Non-pigmented ciliary epithelial cell (primary cell): Measurements from ENCODE around the gene APOBR.
"Not testable (repeated sequence)": the region's sequence is repeated elsewhere in the genome, so short reads cannot be mapped to it uniquely, and the experiment has no call there.

Source experiments
- DNase-seq: peaks from one replicate; pipeline ENCODE4 v3.0.0-alpha.2; 2010; ENCODE audit warnings: low read depth

Gene APOBR, protein sequence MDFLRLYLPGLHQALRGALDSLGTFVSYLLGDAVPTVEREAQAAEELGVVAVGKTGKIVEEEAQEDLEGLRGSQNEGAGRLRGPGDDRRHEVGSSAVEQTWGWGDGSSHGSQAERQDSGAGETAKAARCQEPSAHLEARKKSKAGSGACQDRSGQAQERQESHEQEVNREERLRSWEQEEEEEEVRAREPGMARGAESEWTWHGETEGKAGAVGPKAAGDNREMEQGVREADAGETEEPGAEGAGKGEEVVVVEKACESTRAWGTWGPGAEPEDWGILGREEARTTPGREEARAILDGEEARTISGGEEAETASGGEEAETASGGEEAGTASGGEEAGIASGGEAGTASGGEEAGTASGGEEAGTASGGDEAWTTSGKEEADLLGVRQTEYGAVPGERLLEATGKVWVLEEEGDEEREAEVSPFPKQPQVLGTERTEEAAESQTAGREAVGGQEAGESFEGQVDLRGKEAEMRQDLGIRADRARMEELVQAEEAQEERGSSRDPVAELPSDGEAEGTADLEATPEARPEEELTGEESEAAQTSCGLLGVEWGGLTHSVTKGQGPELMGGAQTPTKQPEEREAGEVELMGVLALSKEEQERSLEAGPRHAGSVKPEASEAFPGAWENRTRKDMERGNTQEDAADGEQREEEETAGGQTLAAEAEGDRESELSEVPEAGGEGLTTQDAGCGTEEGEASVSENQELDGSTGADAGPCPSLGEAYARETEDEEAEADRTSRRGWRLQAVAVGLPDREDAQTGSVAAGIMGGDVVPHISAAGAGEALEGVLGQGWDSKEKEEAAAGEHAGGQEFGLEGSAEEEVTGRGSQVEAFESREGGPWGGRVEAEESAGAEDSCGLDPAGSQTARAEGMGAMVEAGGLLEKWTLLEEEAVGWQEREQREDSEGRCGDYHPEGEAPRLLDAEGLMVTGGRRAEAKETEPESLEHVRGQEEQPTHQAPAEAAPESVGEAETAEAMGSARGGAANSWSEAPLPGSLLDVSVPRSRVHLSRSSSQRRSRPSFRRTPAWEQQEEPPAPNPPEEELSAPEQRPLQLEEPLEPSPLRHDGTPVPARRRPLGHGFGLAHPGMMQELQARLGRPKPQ

GRCh38 chr16:28494121-28494851 lies at the start of gene APOBR:
APOBR (plus strand) TSS chr16:28494643; CDS start chr16:28494682, 39 bp downstream.
- no peak for DNase-seq

DNA sequence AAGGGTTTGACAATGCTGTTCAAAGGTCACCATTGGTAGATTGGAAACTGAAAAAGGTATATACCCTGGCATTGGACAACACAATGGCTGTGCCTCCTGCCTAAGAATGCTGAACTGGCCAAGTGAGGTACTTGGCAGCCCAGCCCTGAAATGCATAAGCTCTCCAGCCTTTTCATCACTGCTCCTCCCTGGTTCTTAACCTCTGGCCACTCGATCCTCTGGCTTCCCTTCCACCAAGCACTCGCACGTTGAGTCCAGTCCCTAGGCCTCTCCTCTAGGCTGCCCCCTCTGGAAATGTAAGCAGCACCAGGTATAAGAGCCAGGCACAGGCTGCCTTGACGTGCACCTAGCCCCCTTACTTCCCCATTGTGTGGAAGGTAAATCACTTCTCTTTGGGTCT lies 48.1 kb upstream of the APOBR start:
- DNase-seq: not testable (repeated sequence)

GRCh38 chr16:28447081-28447480 lies 47.4 kb upstream of the APOBR start:
- DNase-seq: not testable (repeated sequence)

GRCh38 chr16:28473714-28474265 lies 20.7 kb upstream of the APOBR start:
- DNase-seq: no peak

- no peak for DNase-seq
Measured at GRCh38 chr16:28475221-28475620, 19.2 kb upstream of the APOBR start.

DNA sequence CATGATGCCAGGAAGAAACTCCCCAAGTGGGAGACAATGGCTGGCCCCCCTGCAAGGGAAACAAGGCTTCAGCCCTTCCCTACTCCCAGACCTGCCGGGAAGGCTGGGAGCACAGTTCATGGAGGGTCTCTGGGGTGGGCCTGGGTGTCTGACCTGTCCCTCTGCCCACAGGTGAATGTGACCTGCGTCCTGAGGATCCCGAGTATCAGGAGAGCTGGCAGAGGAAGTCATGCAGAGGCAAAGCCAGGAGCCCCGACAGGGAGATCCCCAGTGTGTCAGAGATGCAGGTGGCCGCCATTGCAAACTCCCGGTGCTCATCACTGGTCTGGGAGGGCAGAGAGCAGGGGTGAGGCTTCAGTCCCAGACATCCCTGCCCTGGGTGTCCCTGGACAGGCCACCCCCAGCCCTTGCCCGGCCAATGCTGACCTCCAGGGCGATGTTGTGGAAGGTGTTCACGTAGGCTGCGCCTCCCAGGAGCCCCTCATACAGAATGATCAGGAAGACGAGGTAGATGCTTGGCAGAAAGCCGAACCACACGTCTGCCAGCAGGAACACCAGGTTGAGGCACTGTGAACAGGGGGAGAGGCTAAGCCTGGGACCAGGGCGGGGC lies 17.0 kb upstream of the APOBR start:
- DNase-seq: no peak

DNA sequence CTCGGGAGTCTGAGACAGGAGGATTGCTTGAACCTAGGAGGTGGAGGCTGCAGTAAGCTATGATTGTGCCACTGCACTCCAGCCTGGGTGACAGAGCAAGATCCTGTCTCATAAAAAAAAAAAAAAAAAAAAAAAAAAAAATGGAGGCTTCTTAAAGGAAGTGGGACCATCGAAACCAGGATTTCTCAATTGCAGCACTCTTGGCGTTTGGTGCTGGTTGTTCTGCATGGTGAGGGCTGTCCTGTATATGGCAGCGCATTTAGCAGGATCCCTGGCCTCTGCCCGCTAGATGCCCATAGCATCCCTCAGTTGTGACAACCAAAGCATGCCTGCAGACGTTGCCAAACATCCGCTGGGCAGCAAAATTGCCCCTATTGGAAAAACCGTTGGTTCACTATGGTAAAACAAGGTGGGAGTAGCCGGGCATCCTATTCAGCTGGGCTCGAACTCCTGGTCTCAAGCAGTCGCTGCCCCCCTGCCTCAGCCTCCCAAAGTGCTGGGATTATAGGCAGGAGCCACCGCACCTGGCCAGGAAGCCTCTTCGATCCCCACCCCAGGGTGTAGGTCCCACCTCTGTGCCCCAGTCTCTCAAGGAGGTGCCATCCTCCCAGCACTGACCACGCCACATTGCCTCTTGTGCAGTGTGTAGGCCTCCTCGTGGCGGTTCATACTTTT lies 15.8 kb upstream of the APOBR start:
- no peak for DNase-seq

DNA sequence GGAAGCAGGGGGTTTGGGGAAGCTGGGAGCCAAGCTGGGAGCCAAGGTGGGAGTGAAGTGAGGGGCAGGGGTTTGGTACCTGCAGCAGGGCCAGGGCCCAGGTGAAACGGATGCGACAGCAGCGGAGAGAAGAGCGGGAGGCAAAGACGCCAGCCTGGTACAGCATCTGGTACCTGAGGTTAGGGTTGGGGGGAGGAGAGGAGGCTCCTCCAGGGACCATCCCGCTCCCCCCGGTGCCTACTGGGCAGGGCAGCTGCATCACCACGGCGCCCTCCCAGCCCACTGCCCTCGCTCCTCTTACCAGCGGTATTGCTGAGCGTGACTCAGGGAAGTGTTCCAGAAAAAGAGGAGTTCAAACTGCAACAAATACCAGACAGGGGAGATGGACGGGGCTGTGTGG lies 12.4 kb upstream of the APOBR start:
- no peak for DNase-seq

- not testable (repeated sequence) for DNase-seq
Measured at GRCh38 chr16:28483361-28483760, 11.1 kb upstream of the APOBR start.

DNA sequence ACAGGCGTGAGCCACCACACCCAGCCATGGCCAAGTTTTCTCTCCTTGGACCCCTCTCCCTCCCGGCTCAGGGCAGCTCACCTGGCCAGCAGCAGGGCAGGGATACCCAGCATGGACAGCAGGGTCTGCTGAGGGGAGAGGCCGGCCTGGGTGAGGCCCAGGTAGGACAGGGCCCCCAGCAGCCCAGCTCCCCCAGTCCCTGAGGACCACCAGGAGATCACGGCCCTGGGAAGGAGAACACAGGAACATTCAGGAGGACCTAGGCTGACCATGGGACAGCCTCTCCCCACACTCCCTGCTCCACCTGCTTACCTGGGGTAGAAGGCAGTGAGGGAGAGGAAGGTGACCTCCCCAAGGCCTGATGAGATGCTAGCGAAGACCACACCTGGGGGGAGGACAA lies 8.2 kb upstream of the APOBR start:
- no peak for DNase-seq

DNA sequence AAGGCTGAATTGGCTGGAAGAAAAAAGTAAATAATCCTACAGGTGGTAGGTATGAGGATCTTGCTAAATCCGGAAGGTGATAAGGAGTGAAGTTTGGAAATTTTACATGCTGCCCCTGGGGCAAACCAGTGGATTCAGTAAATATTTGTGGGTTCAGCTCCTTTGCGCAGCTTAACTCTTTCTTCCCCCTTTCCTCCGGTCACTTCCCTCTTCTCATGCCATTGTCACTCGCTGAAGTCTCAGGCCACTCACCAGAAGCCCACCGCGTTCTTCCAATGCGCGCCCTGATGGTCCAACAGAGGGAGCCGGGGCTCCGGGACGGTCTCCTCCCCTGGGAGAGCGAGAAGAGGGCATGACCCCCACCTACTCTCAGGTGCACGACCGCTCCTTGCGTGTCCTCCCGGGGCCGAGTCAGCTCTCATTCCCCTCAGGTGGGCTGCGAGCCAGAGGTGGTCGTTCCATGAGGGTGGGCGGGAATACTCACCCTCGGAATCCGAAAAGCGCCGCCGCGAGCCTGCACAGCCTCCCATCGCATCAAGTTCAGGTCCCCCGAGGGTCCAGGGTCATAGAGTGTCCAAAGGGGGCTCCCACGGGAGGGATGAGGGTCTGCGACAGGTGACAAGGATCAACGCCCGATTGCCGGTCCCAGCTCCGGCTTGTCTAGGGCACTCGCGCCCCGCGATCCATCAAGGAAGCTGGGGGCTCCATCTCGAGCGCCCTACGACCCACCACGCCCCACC lies 3.0 kb upstream of the APOBR start:
- DNase-seq: no peak

DNA sequence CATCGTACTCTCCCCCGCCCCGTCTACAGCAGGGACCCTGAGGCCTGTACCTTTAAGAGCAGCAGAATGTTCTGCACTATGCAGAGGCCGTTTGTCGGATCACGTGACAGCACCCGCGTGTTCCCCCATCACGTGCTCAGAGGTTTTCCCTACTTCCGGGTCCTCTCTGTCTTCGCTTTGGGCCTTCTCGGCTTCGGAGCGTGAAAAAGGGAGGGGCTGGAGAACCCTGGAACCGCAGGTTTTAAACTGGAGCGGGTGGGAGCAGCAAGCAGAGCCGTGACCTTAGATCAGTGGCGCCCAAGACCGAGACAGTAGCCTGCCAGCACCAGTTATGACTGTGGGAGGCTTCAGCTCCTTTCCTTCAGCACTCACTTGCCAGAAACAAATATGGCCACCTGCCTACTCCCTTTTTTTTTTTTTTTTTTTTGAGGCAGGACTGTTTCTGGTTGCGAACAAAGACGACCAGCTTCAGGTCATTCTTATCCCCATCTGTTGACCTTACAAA lies 2.4 kb upstream of the APOBR start, which contains the start of gene CLN3:
CLN3 (minus strand) TSS at position 105 of the 505 bp plus-strand sequence. CDS start 315 bp downstream, outside the sequence.
- peak; percentile 72 for DNase-seq

DNA sequence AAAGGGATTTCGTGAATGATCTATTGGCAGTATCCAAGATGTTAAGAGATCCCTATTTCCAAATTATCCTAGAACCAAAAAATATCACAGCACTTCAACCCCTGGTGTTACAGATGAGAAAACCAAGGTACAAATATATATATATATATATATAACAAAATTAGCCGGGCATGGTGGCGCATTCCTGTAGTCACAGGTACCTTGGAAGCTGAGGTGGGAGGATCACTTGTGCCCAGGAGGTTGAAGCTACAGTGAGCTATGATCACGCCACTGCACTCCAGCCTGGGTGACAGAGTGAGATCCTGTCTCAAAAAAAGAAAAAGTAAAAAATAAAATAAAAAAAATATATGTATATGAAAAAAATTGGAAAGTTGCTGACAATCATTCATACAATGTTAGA lies 1.9 kb upstream of the APOBR start:
- DNase-seq: no peak

- no peak for DNase-seq
Measured at GRCh38 chr16:28495098-28495793, 803 bp downstream of the APOBR start.

- no peak for DNase-seq
Measured at GRCh38 chr16:28495795-28496749, 1.6 kb downstream of the APOBR start.

- no peak for DNase-seq
Measured at GRCh38 chr16:28496844-28497243, 2.4 kb downstream of the APOBR start.

DNA sequence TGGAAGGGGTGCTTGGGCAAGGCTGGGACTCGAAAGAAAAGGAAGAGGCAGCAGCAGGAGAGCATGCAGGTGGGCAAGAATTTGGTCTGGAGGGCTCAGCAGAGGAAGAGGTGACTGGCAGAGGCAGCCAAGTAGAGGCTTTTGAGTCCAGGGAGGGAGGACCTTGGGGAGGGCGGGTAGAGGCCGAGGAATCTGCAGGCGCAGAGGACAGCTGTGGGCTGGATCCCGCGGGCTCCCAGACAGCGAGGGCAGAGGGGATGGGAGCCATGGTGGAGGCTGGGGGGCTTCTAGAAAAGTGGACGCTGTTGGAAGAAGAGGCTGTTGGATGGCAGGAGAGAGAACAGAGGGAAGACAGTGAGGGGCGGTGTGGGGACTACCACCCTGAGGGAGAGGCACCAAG lies 2.9 kb downstream of the APOBR start:
- DNase-seq: no peak
